Progenitor cell of endocrine pancreas (in vitro differentiated cells): Measurements from ENCODE around the gene FBXO45. TPM values are rescaled to one million over a fixed set of nuclear protein-coding genes. Genes with fewer than 3 reads are reported as not detected.

ENCODE experiments used
- DNase-seq: peaks from one replicate; pipeline ENCODE4 v3.0.0; 2021; ENCODE audit warnings: low spot score; ENCODE audit not compliant: unreplicated experiment
- H3K27ac Mint-ChIP-seq: 2 replicates; pipeline ENCODE4 v1.8.0; 2021; ENCODE audit warnings: mild to moderate bottlenecking, moderate library complexity, mixed read lengths
- H3K27me3 Mint-ChIP-seq: 2 replicates; pipeline ENCODE4 v1.8.0; 2021; ENCODE audit warnings: mixed read lengths
- H3K36me3 Mint-ChIP-seq: 2 replicates; pipeline ENCODE4 v1.8.0; 2022; ENCODE audit warnings: mixed read lengths; ENCODE audit not compliant: insufficient read depth
- H3K4me1 Mint-ChIP-seq: 2 replicates; pipeline ENCODE4 v1.8.0; 2021; ENCODE audit warnings: low read depth, mixed read lengths
- H3K4me3 Mint-ChIP-seq: 2 replicates; pipeline ENCODE4 v1.8.0; 2021; ENCODE audit warnings: low read depth, mild to moderate bottlenecking, moderate library complexity, mixed read lengths
- H3K9me3 Mint-ChIP-seq: 2 replicates; pipeline ENCODE4 v1.8.0; 2021; ENCODE audit warnings: low read depth, mixed read lengths
- total RNA-seq: library from RNA; stranded (reverse); gene quantifications from 2 replicates; pipeline ENCODE4 v1.2.1, GENCODE V29; 2021
- TF ChIP-seq, protein P1 (sequence below): fragments of 200-600 bp; sonication (generic); IDR thresholded peaks from one replicate; pipeline ENCODE4 v1.5.0; 2021; ENCODE audit warnings: antibody characterized with exemption, mild to moderate bottlenecking; ENCODE audit not compliant: unreplicated experiment

Gene FBXO45
- total RNA-seq, 1 donor from 2014 or later: 13.1 TPM

DNA sequence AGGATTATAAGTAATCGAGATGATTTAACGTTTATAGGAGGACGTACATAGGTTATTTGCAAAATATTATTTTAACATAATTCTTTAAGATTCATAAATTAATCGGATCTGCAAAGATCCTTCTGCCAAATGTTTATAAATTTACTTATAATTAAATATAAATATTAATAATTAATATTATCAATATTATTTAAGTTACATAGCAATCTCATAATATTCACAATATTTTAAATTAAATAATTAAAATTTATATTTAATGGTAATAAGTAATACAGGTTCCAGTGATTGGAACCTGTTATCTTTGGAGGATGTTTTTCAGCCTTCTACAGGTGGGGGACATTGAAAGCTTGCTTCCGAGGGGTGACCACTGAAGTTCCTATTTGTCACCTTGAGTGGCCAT, 16.2 kb upstream of the FBXO45 start:
- Mint-ChIP-seq H3K36me3 (peaks cover 10% of the 10 kb centered on the region), H3K27ac (no peak overlapping the region), H3K9me3 (peaks cover 19% of the 10 kb centered on the region), H3K4me1 (no peaks in the 10 kb centered on the region), H3K4me3 (no peak overlapping the region), H3K27me3 (no peaks in the 10 kb centered on the region)
- TF ChIP-seq, protein P1, sequence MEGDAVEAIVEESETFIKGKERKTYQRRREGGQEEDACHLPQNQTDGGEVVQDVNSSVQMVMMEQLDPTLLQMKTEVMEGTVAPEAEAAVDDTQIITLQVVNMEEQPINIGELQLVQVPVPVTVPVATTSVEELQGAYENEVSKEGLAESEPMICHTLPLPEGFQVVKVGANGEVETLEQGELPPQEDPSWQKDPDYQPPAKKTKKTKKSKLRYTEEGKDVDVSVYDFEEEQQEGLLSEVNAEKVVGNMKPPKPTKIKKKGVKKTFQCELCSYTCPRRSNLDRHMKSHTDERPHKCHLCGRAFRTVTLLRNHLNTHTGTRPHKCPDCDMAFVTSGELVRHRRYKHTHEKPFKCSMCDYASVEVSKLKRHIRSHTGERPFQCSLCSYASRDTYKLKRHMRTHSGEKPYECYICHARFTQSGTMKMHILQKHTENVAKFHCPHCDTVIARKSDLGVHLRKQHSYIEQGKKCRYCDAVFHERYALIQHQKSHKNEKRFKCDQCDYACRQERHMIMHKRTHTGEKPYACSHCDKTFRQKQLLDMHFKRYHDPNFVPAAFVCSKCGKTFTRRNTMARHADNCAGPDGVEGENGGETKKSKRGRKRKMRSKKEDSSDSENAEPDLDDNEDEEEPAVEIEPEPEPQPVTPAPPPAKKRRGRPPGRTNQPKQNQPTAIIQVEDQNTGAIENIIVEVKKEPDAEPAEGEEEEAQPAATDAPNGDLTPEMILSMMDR: no peak
- no peak for DNase-seq

DNA sequence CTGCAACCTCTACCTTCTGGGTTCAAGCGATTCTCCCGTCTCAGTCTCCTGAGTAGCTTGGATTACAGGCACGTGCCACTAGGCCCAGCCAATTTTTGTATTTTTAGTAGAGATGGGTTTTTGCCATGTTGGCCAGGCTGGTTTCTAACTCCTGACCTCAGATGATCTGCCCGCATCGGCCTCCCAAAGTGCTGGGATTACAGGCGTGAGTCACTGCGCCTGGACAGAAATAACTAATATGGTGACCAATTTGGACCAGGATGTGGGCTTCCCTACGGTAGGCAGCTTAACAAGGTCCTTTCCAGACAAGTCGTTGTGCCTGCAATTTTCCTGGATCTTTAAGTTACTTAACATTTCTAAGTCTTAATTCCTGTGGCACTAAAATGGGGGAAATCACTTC, 14.9 kb upstream of the FBXO45 start:
- no peak overlapping the region for H3K4me3 Mint-ChIP-seq
- DNase-seq: no peak
- no peaks in the 10 kb centered on the region for H3K4me1 Mint-ChIP-seq
- H3K9me3 Mint-ChIP-seq: peaks cover 13% of the 10 kb centered on the region
- TF ChIP-seq, protein P1: no peak
- no peaks in the 10 kb centered on the region for H3K27me3 Mint-ChIP-seq
- H3K27ac Mint-ChIP-seq: no peak overlapping the region
- H3K36me3 Mint-ChIP-seq: peaks cover 6% of the 10 kb centered on the region

DNA sequence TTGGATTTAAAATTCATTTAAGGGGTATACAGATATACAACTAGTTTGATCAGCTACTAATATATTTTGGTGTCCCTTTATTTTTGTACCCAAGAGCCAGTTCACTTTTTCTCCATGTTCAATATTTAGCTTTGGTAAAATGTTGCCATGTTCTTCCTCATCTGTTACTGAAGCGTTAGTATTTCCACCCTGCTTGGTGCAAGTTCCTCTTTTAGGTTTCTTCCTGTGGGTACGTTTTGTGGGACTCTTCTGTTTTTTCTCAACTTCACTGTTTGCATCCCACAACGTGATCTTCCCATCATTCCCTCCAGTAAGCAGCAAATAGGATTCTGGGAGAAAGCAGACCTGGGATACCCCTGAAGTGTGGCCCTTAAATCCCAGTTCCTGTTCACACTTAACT, 14.3 kb upstream of the FBXO45 start:
- no peak for DNase-seq
- Mint-ChIP-seq H3K27ac (no peak overlapping the region), H3K9me3 (peaks cover 13% of the 10 kb centered on the region), H3K4me1 (no peaks in the 10 kb centered on the region), H3K36me3 (peaks cover 6% of the 10 kb centered on the region), H3K4me3 (no peak overlapping the region), H3K27me3 (no peaks in the 10 kb centered on the region)
- TF ChIP-seq, protein P1: no peak

DNA sequence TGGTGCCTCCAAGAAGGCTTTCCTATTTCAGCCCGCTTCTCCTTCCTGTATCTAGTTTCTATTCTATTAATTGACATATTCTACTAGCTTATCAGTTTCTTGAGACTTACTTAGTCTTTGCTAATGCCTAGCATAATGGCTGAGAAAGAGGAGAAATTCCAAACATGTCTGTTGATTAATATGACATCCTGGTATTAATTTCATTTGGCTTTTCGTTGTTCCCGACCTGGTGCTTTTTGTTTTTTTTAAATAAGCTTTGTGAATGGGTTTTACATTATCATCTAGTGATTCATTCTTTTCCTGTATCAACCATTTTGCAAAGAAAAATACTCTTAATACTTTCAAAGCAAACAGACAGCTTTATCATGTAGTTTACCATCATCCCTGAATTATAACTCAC, 13.2 kb upstream of the FBXO45 start:
- H3K27ac Mint-ChIP-seq: no peak overlapping the region
- H3K36me3 Mint-ChIP-seq: peaks cover 4% of the 10 kb centered on the region
- peaks cover 5% of the 10 kb centered on the region for H3K9me3 Mint-ChIP-seq
- no peaks in the 10 kb centered on the region for H3K4me1 Mint-ChIP-seq
- no peak overlapping the region for H3K4me3 Mint-ChIP-seq
- H3K27me3 Mint-ChIP-seq: no peaks in the 10 kb centered on the region
- TF ChIP-seq, protein P1: no peak
- no peak for DNase-seq

DNA sequence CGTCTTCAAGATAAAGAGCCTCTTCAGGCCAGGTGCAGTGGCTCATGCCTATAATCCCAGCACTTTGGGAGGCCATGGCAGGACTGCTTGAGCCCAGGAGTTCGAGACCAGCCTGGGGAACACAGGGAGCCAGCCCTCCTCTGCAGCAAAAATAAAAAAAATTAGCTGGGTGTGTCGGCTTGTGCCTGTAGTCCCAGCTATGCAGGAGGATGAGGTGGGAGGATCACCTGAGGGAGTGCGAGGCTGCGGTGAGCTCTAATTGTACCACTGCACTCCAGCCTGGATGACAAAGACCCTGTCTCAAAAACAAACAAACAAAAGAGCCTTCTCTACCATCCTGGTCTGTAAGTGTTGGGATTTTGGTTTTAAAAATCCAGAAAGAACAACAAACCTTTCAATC, 11.2 kb upstream of the FBXO45 start:
- DNase-seq: no peak
- TF ChIP-seq, protein P1: no peak
- no peak overlapping the region for H3K27ac Mint-ChIP-seq
- no peaks in the 10 kb centered on the region for H3K4me1 Mint-ChIP-seq
- H3K36me3 Mint-ChIP-seq: peaks cover 3% of the 10 kb centered on the region
- H3K4me3 Mint-ChIP-seq: no peak overlapping the region
- no peaks in the 10 kb centered on the region for H3K27me3 Mint-ChIP-seq
- no peaks in the 10 kb centered on the region for H3K9me3 Mint-ChIP-seq

DNA sequence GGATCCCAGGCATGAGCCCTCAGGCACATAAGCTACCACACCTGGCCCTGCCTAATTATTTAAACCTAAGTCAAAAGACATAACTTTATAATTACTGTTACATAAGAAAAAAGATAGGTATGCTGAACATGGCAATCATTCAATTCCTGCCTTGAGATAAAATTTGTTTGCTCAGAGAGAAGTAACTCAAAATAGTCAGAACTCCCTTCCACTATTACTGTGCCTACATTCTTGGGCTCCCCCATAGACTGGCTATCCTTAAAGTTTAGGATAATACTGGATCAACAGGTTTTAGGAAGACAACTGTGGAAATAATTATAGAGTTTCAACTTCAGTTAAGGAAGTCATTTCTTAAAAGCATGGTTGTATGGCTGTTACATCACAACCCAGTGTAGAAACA, 10.0 kb upstream of the FBXO45 start:
- no peak overlapping the region for H3K27ac Mint-ChIP-seq
- H3K4me1 Mint-ChIP-seq: no peaks in the 10 kb centered on the region
- no peaks in the 10 kb centered on the region for H3K27me3 Mint-ChIP-seq
- TF ChIP-seq, protein P1: no peak
- DNase-seq: no peak
- H3K4me3 Mint-ChIP-seq: no peak overlapping the region
- peaks cover 3% of the 10 kb centered on the region for H3K36me3 Mint-ChIP-seq
- no peaks in the 10 kb centered on the region for H3K9me3 Mint-ChIP-seq
